ENCODE data around the gene DMWD. TPM values are rescaled to one million over a fixed set of nuclear protein-coding genes. Genes with fewer than 3 reads are reported as not detected.

DMWD gene
- total and polyA plus RNA-seq, 2 of the 4 experiments (the other 2 are of a cell fraction): 9.7 to 28.5 TPM

- Histone ChIP-seq H4K91ac (ENCODE audit: insufficient read depth, low read depth, low read length) (no peak overlapping the region; the same call in 1 of the 2 replicates), H3K9me3 (ENCODE audit: control insufficient read depth, insufficient read depth, low read length) (no peaks in the 10 kb centered on the region), H3K27me3 (ENCODE audit: control insufficient read depth, insufficient read depth, low read length) (no peaks in the 10 kb centered on the region), H2BK5ac (ENCODE audit: low read depth, low read length, poor library complexity, severe bottlenecking) (peak overlapping the region; percentile 97), H3K4me2 (ENCODE audit: low read depth, low read length) (peak overlapping the region; percentile 86), H3K79me1 (ENCODE audit: low read depth in 1 of 2, low read length in 2 of 2) (peaks cover 4 to 20% of the 10 kb centered on the region in 2 experiments; a peak in 1 of 4 replicates), H2AK5ac (ENCODE audit: low read depth, low read length) (peak overlapping the region; percentile 36), H2BK20ac (ENCODE audit: low read depth, low read length) (no peak overlapping the region), H3K56ac (ENCODE audit: extremely low read depth, insufficient read depth, low read length) (peak overlapping the region; percentile 43), H3K9me1 (ENCODE audit: insufficient read depth, low read length) (no peaks in the 10 kb centered on the region; the same call in 1 of the 2 replicates), H3K4me1 (ENCODE audit: control insufficient read depth, insufficient read depth, low read length) (peaks cover 22% of the 10 kb centered on the region), H2BK120ac (ENCODE audit: low read depth, low read length) (no peak overlapping the region; the same call in 1 of the 2 replicates), H3K4me3 (ENCODE audit: insufficient read depth, low read depth, low read length) (peak overlapping the region; percentile 62), H4K20me1 (ENCODE audit: insufficient read depth, low read length) (peaks cover 12% of the 10 kb centered on the region), H3K14ac (replicated peaks; ENCODE audit: low read depth, low read length) (peak overlapping the region; percentile 68; the same call in 1 of the 2 replicates), H4K8ac (ENCODE audit: low read depth in 2 of 2, low read length in 2 of 2) (peak overlapping the region in 1 of 2 experiments; percentile 4; a peak in 2 of 4 replicates), H3K23ac (ENCODE audit: low read depth, low read length) (peak overlapping the region; percentile 35; the same call in 1 of the 2 replicates), H2BK15ac (ENCODE audit: low read depth, low read length) (no peak overlapping the region), H2AK9ac (replicated peaks; ENCODE audit: low read depth, low read length, poor library complexity) (peak overlapping the region; percentile 98), H3K36me3 (ENCODE audit: control insufficient read depth, insufficient read depth, low read length) (peaks cover 8% of the 10 kb centered on the region; the same call in 1 of the 2 replicates), H3K18ac (ENCODE audit: low read depth, low read length) (0 out of 2 replicates have a peak overlapping the region, but pooled peaks have one; percentile 16), H4K5ac (ENCODE audit: low read depth, low read length) (peak overlapping the region; percentile 40; the same call in 1 of the 2 replicates), H3K27ac (ENCODE audit: insufficient read depth, low read length) (peak overlapping the region; percentile 98), H3K4ac (ENCODE audit: low read depth, low read length) (peak overlapping the region; percentile 77), H3K9ac (ENCODE audit: low read depth, low read length) (peak overlapping the region; percentile 89), H2AFZ (replicated peaks; ENCODE audit: low read length, poor library complexity) (peak overlapping the region; percentile 88)
- BruUV-seq (replicated peaks): no TSS peak
- DNase-seq (peak; percentile 65), ATAC-seq (ENCODE audit: low read depth) (no peak)
- in situ Hi-C loops (cut with MboI; ENCODE audit: low sequenced_read_pairs) (no loop called here), dilution Hi-C loops (cut with HindIII; ENCODE audit: low sequenced_read_pairs, unreplicated experiment) (no loop called here), intact Hi-C loops (cut with micrococcal nuclease) (loop anchor here (2.0 kb wide), 2 partner anchors 37 to 75 kb away; partner anchors contain the start of genes FBXO46 and QPCTL)
- POLR2A ChIA-PET (ENCODE audit: unreplicated experiment): interaction anchor here (0.5 to 1.2 kb wide), 4 partner anchors 16 to 40 kb away, joined by 5 to 10 read pairs (median 5); partner anchors contain the start of genes DMWD and FBXO46
- no peak for TF ChIP-seq RAD21 (IDR thresholded peaks at IDR 0.05; ENCODE audit: low read length)
- no peak for TF ChIP-seq NFE2L2 (IDR thresholded peaks at IDR 0.05; ENCODE audit: low read depth, low read length)
- TF ChIP-seq CEBPB (IDR thresholded peaks at IDR 0.05; ENCODE audit: low read depth, low read length): 0 out of 2 replicates have a peak, but pooled peaks have one; percentile 8
- no peak for TF ChIP-seq CHD1 (IDR thresholded peaks at IDR 0.05; ENCODE audit: low read depth, low read length)
- TF ChIP-seq, protein P1, sequence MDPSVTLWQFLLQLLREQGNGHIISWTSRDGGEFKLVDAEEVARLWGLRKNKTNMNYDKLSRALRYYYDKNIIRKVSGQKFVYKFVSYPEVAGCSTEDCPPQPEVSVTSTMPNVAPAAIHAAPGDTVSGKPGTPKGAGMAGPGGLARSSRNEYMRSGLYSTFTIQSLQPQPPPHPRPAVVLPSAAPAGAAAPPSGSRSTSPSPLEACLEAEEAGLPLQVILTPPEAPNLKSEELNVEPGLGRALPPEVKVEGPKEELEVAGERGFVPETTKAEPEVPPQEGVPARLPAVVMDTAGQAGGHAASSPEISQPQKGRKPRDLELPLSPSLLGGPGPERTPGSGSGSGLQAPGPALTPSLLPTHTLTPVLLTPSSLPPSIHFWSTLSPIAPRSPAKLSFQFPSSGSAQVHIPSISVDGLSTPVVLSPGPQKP (IDR thresholded peaks at IDR 0.05; ENCODE audit: borderline replicate concordance, low read depth, low read length): no peak
- TF ChIP-seq MXI1 (IDR thresholded peaks at IDR 0.05; ENCODE audit: borderline replicate concordance, low read depth, low read length): no peak
- CTCF ChIA-PET: interaction anchor here (0.6 to 3.0 kb wide), 5 partner anchors 31 to 222 kb away, joined by 3 to 24 read pairs (median 4); no protein-coding TSS in a partner anchor
- WGBS, 2 experiments (ENCODE audit: extremely low coverage in 2 of 2, insufficient read length in 1 of 2): 1% methylated on average over 55 of the region's 102 CpGs; no CpG with 5 or more reads in 1 of the 2 experiments
Measured at GRCh38 chr19:45767881-45768654, 24.6 kb downstream of the DMWD start.
